Measurements from ENCODE around the gene TIMMDC1. TPM values are rescaled to one million over a fixed set of nuclear protein-coding genes. Genes with fewer than 3 reads are reported as not detected.

TIMMDC1 gene
- total RNA-seq, 2 donors from 2014 or later: 88.6 to 128 TPM

GRCh38 chr3:119483101-119483500 is 15.2 kb upstream of the TIMMDC1 start:
- H3K27ac ChIP-seq: no peak overlapping the region
- no peaks in the 10 kb centered on the region for H3K4me1 ChIP-seq
- H3K4me3 ChIP-seq: no peak overlapping the region
- no peaks in the 10 kb centered on the region for H3K36me3 ChIP-seq
- H3K27me3 ChIP-seq: no peaks in the 10 kb centered on the region
- DNase-seq: no peak
- no peak for TF ChIP-seq CTCF (IDR thresholded peaks at IDR 0.05)
- intact Hi-C loops (cut with DNase I): no loop called here
- H3K9me3 ChIP-seq: no peaks in the 10 kb centered on the region
- no peak overlapping the region for H3K9ac ChIP-seq (ENCODE audit: low read depth in 2 of 2, low read length in 2 of 2)

- intact Hi-C loops (cut with DNase I): no loop called here
- no peaks in the 10 kb centered on the region for H3K36me3 ChIP-seq
- no peak for TF ChIP-seq CTCF (IDR thresholded peaks at IDR 0.05)
Observed at GRCh38 chr3:119485563-119485962, 12.8 kb upstream of the TIMMDC1 start.

GRCh38 chr3:119490153-119490552 is 8.2 kb upstream of the TIMMDC1 start:
- no peak overlapping the region for H3K27ac ChIP-seq
- no peaks in the 10 kb centered on the region for H3K9me3 ChIP-seq
- no peak overlapping the region for H3K4me3 ChIP-seq
- H3K27me3 ChIP-seq: no peaks in the 10 kb centered on the region
- no peaks in the 10 kb centered on the region for H3K4me1 ChIP-seq
- H3K9ac ChIP-seq (ENCODE audit: low read depth in 2 of 2, low read length in 2 of 2): no peak overlapping the region
- TF ChIP-seq CTCF (IDR thresholded peaks at IDR 0.05): no peak
- no peaks in the 10 kb centered on the region for H3K36me3 ChIP-seq
- no peak for DNase-seq
- intact Hi-C loops (cut with DNase I): no loop called here

More at GRCh38 chr3:119485563-119485962, 12.8 kb upstream of the TIMMDC1 start:
- Histone ChIP-seq H3K4me3 (no peak overlapping the region), H3K27me3 (no peaks in the 10 kb centered on the region), H3K27ac (no peak overlapping the region), H3K4me1 (no peaks in the 10 kb centered on the region), H3K9me3 (no peaks in the 10 kb centered on the region), H3K9ac (ENCODE audit: low read depth in 2 of 2, low read length in 2 of 2) (no peak overlapping the region)
- no peak for DNase-seq

- intact Hi-C loops (cut with DNase I): no loop called here
- no peak for DNase-seq
- Histone ChIP-seq H3K27me3 (no peaks in the 10 kb centered on the region), H3K9me3 (no peaks in the 10 kb centered on the region), H3K4me3 (no peak overlapping the region), H3K9ac (ENCODE audit: low read depth in 2 of 2, low read length in 2 of 2) (no peak overlapping the region), H3K27ac (no peak overlapping the region), H3K4me1 (no peaks in the 10 kb centered on the region), H3K36me3 (no peaks in the 10 kb centered on the region)
- TF ChIP-seq CTCF (IDR thresholded peaks at IDR 0.05): no peak
Observed at GRCh38 chr3:119492128-119492527, 6.2 kb upstream of the TIMMDC1 start.

GRCh38 chr3:119492810-119493209 is 5.5 kb upstream of the TIMMDC1 start:
- Histone ChIP-seq H3K4me3 (no peak overlapping the region), H3K27me3 (no peaks in the 10 kb centered on the region), H3K9ac (ENCODE audit: low read depth in 2 of 2, low read length in 2 of 2) (no peak overlapping the region), H3K9me3 (no peaks in the 10 kb centered on the region), H3K4me1 (no peaks in the 10 kb centered on the region), H3K36me3 (no peaks in the 10 kb centered on the region), H3K27ac (no peak overlapping the region)
- intact Hi-C loops (cut with DNase I): no loop called here
- no peak for DNase-seq
- no peak for TF ChIP-seq CTCF (IDR thresholded peaks at IDR 0.05)

GRCh38 chr3:119494597-119494996 is 3.8 kb upstream of the TIMMDC1 start:
- H3K4me3 ChIP-seq: no peak overlapping the region
- intact Hi-C loops (cut with DNase I): no loop called here
- H3K9ac ChIP-seq (ENCODE audit: low read depth in 2 of 2, low read length in 2 of 2): no peak overlapping the region
- no peak for TF ChIP-seq CTCF (IDR thresholded peaks at IDR 0.05)
- no peak overlapping the region for H3K27ac ChIP-seq
- H3K4me1 ChIP-seq: no peaks in the 10 kb centered on the region
- DNase-seq: no peak
- no peaks in the 10 kb centered on the region for H3K27me3 ChIP-seq
- no peaks in the 10 kb centered on the region for H3K9me3 ChIP-seq
- H3K36me3 ChIP-seq: no peaks in the 10 kb centered on the region
